CD4-positive, alpha-beta T cell treated with Interferon alpha-2 for 1 hour (primary cell): Measurements from ENCODE around the gene NDRG3.
"Not testable (repeated sequence)": the region's sequence is repeated elsewhere in the genome, so short reads cannot be mapped to it uniquely, and the experiment has no call there.

Experiments used
- DNase-seq, 2 donors: peaks; one replicate each; pipeline ENCODE4 v3.0.0-alpha.2; 2020 to 2022

NDRG3 gene

GRCh38 chr20:36638876-36639400 is 107.0 kb downstream of the NDRG3 start:
- DNase-seq, result not testable (repeated sequence)

GRCh38 chr20:36634342-36634741 is 111.5 kb downstream of the NDRG3 start:
- no peak for DNase-seq

GRCh38 chr20:36633285-36633772 is 112.6 kb downstream of the NDRG3 start:
- DNase-seq, result no peak

- no peak for DNase-seq
Observed at GRCh38 chr20:36632487-36633284, 113.2 kb downstream of the NDRG3 start.

- no peak for DNase-seq
Observed at GRCh38 chr20:36632147-36632486, 113.8 kb downstream of the NDRG3 start.

- no peak for DNase-seq
Observed at GRCh38 chr20:36631646-36632045, 114.2 kb downstream of the NDRG3 start.

GRCh38 chr20:36629719-36630681 is 115.9 kb downstream of the NDRG3 start:
- DNase-seq, result peak; percentile 27 to 54

- peak; percentile 40 to 56 for DNase-seq
Observed at GRCh38 chr20:36628076-36628475, 117.8 kb downstream of the NDRG3 start.

- no peak for DNase-seq
Observed at GRCh38 chr20:36624944-36625324, 121.0 kb downstream of the NDRG3 start.

GRCh38 chr20:36624068-36624943 is 121.6 kb downstream of the NDRG3 start:
- DNase-seq, result no peak

- no peak for DNase-seq
Observed at GRCh38 chr20:36623444-36623843, 122.4 kb downstream of the NDRG3 start.

GRCh38 chr20:36620917-36621316 is 125.0 kb downstream of the NDRG3 start:
- DNase-seq, result no peak

- no peak for DNase-seq
Observed at GRCh38 chr20:36614781-36615557, 130.9 kb downstream of the NDRG3 start.

GRCh38 chr20:36613974-36614373 is 131.9 kb downstream of the NDRG3 start:
- DNase-seq, result no peak

- DNase-seq, result no peak
Observed at GRCh38 chr20:36611625-36612024, 134.3 kb downstream of the NDRG3 start.

GRCh38 chr20:36608388-36608728 is 137.5 kb downstream of the NDRG3 start:
- DNase-seq, result not testable (repeated sequence)

- no peak for DNase-seq
Observed at GRCh38 chr20:36607586-36608387, 138.1 kb downstream of the NDRG3 start.

- DNase-seq, result peak in 1 of 2 donors; percentile 37
Observed at GRCh38 chr20:36606158-36607066, 139.5 kb downstream of the NDRG3 start.

- DNase-seq, result peak; percentile 99
Observed at GRCh38 chr20:36605399-36606157, 140.3 kb downstream of the NDRG3 start, which contains the start of gene RAB5IF. Gene RAB5IF, plus strand, starts transcription at chr20:36605779. Its CDS starts 173 bp downstream, at chr20:36605952.
